Breast epithelium (tissue), 4 donors: ENCODE measurements around the gene ALG12. TPM values are rescaled to one million over a fixed set of nuclear protein-coding genes. Genes with fewer than 3 reads are reported as not detected.

Experiments
- DNase-seq, 2 donors: peaks; one replicate each; pipeline ENCODE4 v3.0.0-alpha.2; 2019; ENCODE audit warnings: low spot score in 2 of 2
- H3K27ac ChIP-seq, 2 donors: fragments of 200-600 bp; sonication (generic) in 1 of 2; one replicate each; pipeline ENCODE4 v1.5.1; 2016 to 2019; ENCODE audit warnings: mild to moderate bottlenecking in 1 of 2
- H3K27me3 ChIP-seq, 2 donors: fragments of 200-600 bp; sonication (generic) in 1 of 2; one replicate each; pipeline versions ENCODE4 v1.5.1 to v1.6.0; 2017 to 2019; ENCODE audit warnings: control low read depth in 1 of 2, mild to moderate bottlenecking in 1 of 2
- H3K36me3 ChIP-seq: fragments of 200-600 bp; one replicate; pipeline ENCODE4 v1.5.1; 2019
- H3K4me1 ChIP-seq, 2 donors: fragments of 200-600 bp; sonication (generic); one replicate each; pipeline ENCODE4 v1.5.1; 2016 to 2019; ENCODE audit warnings: control low read depth in 1 of 2
- H3K4me3 ChIP-seq, 3 donors: fragments of 200-600 bp; sonication (generic); 1 replicate in 2 of 3; 2 replicates in 1 of 3; pipeline ENCODE4 v1.5.1; 2016 to 2019; ENCODE audit warnings: mild to moderate bottlenecking in 3 of 3, moderate library complexity in 2 of 3
- H3K9me3 ChIP-seq, 2 donors: fragments of 200-600 bp; sonication (generic) in 1 of 2; one replicate each; pipeline ENCODE4 v1.5.1; 2016 to 2019; ENCODE audit warnings: control low read depth in 1 of 2
- POLR2A ChIP-seq: fragments of 450-650 bp; IDR thresholded peaks from one replicate; pipeline ENCODE4 v1.6.1; 2016; ENCODE audit warnings: antibody characterized with exemption, mild to moderate bottlenecking, moderate library complexity
- POLR2AphosphoS5 ChIP-seq, 3 donors: sonication (generic); formaldehyde crosslinking; IDR thresholded peaks; one replicate each; pipeline ENCODE4 v1.6.1; 2017; ENCODE audit warnings: antibody characterized with exemption in 3 of 3
- intact Hi-C: fragments of 100-400 bp; cut with DNase I; formaldehyde crosslinking; loops from one replicate; pipeline ENCODE4 v1.15.1; 2023; ENCODE audit warnings: low total_unique reads
- total RNA-seq, 3 donors: library from RNA; depleted of rRNA; stranded (reverse); fragments of >200 nt; gene quantifications; one replicate each; pipeline ENCODE4 v1.1.0, GENCODE V29; 2016
- TF ChIP-seq, protein P1 (sequence below), 3 donors: fragments of 450-650 bp; IDR thresholded peaks; one replicate each; pipeline ENCODE4 v1.5.1; 2016 to 2017; ENCODE audit warnings: antibody characterized with exemption in 3 of 3, mild to moderate bottlenecking in 3 of 3, moderate library complexity in 3 of 3

Gene ALG12
- total RNA-seq, 3 donors from 2014 or later = 16.6 to 22.4 (median 19.7) TPM

DNA sequence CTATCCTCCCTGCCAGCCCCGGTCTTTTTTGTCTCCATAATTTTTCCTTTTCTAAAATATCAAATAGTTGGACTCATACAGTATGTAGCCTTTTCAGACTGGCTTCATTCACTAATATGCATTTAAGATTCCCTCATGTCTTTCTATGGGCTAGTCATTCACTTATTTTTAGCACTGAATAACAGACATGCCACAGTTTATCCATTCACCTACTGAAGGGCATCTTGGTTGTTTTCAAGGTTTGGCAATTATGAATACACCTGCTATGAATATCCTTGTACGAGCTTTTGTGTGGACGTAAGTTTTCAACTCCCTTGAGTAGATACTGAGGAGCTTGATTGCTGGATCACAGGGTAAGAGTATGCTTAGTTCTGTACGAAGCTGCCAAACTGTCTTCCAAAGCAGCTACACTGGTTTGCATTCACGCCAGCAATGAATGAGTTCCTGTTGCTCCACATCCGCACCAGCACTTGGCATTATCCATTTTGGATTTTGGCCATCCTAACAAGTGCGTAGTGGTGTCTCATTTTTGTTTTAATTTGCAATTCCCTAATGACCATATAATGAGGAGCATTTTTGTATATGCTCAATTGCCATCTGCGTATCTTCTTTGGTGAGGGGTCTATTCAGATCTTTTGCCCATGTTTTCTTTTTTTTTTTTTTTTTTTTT lies 21.1 kb downstream of the ALG12 start:
- TF ChIP-seq, protein P1, sequence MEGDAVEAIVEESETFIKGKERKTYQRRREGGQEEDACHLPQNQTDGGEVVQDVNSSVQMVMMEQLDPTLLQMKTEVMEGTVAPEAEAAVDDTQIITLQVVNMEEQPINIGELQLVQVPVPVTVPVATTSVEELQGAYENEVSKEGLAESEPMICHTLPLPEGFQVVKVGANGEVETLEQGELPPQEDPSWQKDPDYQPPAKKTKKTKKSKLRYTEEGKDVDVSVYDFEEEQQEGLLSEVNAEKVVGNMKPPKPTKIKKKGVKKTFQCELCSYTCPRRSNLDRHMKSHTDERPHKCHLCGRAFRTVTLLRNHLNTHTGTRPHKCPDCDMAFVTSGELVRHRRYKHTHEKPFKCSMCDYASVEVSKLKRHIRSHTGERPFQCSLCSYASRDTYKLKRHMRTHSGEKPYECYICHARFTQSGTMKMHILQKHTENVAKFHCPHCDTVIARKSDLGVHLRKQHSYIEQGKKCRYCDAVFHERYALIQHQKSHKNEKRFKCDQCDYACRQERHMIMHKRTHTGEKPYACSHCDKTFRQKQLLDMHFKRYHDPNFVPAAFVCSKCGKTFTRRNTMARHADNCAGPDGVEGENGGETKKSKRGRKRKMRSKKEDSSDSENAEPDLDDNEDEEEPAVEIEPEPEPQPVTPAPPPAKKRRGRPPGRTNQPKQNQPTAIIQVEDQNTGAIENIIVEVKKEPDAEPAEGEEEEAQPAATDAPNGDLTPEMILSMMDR (IDR thresholded peaks at IDR 0.05) = no peak
- TF ChIP-seq POLR2A = no peak
- no peak for TF ChIP-seq POLR2AphosphoS5 (IDR thresholded peaks at IDR 0.05)
- intact Hi-C loops = no loop called here
- DNase-seq = no peak
- Histone ChIP-seq H3K9me3 (no peaks in the 10 kb centered on the region), H3K36me3 (no peaks in the 10 kb centered on the region), H3K4me1 (no peaks in the 10 kb centered on the region), H3K4me3 (no peak overlapping the region), H3K27me3 (no peaks in the 10 kb centered on the region), H3K27ac (no peak overlapping the region)

DNA sequence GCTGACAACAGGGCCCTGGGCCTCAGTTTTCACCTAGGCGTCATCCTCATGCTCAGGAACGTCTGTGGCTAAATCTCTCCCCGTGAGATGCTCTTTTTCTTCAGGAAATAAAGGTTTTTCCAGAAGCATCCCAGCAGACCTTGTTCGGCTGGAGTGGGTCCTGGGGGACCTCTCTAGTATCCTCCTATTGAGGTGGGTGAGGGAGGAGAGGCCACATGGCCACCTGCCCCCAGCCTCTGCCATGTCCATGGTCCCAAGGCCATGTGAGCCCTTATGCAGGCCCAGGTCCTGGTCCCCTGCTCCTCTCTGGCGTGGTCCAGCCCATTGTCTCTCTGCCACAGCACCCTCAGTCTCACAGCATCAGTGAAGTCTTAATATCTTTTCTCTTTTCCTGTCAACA lies 22.0 kb downstream of the ALG12 start:
- intact Hi-C loops = no loop called here
- H3K9me3 ChIP-seq = no peaks in the 10 kb centered on the region
- no peak overlapping the region for H3K27ac ChIP-seq
- TF ChIP-seq POLR2A = no peak
- TF ChIP-seq, protein P1 (IDR thresholded peaks at IDR 0.05) = no peak
- TF ChIP-seq POLR2AphosphoS5 (IDR thresholded peaks at IDR 0.05) = no peak
- H3K4me1 ChIP-seq = no peaks in the 10 kb centered on the region
- no peak overlapping the region for H3K4me3 ChIP-seq
- DNase-seq = no peak
- no peaks in the 10 kb centered on the region for H3K27me3 ChIP-seq
- H3K36me3 ChIP-seq = no peaks in the 10 kb centered on the region

DNA sequence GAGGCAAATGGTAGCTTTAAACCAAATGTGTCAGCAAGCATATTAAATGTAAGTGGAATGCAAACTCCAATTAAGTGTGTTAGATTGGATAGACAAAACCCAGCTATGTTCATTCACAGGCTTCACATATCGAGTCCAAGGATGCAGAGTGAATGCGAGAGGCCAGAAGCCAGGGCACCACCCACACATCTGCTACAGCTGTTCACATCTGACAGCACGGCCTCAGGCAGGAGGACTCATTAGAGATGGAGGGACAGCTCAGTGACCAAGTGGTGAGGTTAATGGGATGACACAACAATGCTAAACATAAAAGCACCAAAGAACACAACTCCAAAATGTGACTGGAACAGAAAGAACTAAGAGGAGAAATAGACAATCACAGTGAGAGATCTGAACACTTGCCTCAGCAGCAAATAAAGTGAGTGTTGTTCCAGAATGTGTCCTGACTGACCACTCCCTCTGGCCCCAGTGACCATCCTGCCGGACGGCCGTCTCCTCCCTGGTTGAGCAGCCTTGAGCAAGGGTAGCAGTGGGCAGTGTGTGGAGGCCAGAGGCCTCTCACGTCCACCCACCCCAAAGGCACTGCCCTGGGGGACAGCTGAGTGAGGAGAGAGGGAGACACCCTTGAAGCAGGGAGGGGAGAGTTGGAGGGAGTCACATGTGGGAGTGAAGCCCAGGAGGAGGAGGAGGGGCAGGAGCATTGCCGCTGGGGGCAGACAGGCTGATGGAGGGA lies 23.8 kb downstream of the ALG12 start:
- intact Hi-C loops = no loop called here
- no peak for TF ChIP-seq POLR2A
- TF ChIP-seq POLR2AphosphoS5 (IDR thresholded peaks at IDR 0.05) = no peak
- TF ChIP-seq, protein P1 (IDR thresholded peaks at IDR 0.05) = no peak
- Histone ChIP-seq H3K36me3 (no peaks in the 10 kb centered on the region), H3K4me3 (no peak overlapping the region), H3K4me1 (no peaks in the 10 kb centered on the region), H3K27me3 (no peaks in the 10 kb centered on the region), H3K27ac (no peak overlapping the region), H3K9me3 (no peaks in the 10 kb centered on the region)
- no peak for DNase-seq

DNA sequence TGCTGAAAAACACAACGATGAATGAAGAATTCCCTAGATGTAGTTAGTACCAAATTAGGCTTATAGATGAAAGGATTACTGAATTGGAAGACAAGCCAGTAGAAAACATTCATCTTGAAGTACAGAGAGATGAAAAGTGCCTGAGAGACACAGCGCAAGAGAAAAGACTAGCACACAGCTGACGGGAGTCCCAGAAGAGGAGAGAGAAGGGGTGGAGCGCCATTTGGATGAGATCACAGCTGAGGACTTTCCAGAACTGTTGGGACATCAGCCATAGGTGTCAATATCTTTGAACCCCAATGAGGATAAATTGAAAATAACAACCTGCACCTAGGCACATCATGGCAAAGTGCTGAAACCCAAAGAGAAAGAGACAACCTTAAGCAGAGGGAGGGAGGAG lies 25.2 kb downstream of the ALG12 start:
- intact Hi-C loops = no loop called here
- DNase-seq = no peak
- Histone ChIP-seq H3K4me1 (no peaks in the 10 kb centered on the region), H3K9me3 (no peaks in the 10 kb centered on the region), H3K27me3 (no peaks in the 10 kb centered on the region), H3K27ac (no peak overlapping the region), H3K4me3 (no peak overlapping the region), H3K36me3 (no peaks in the 10 kb centered on the region)
- TF ChIP-seq, protein P1 (IDR thresholded peaks at IDR 0.05) = no peak
- no peak for TF ChIP-seq POLR2AphosphoS5 (IDR thresholded peaks at IDR 0.05)
- TF ChIP-seq POLR2A = no peak

DNA sequence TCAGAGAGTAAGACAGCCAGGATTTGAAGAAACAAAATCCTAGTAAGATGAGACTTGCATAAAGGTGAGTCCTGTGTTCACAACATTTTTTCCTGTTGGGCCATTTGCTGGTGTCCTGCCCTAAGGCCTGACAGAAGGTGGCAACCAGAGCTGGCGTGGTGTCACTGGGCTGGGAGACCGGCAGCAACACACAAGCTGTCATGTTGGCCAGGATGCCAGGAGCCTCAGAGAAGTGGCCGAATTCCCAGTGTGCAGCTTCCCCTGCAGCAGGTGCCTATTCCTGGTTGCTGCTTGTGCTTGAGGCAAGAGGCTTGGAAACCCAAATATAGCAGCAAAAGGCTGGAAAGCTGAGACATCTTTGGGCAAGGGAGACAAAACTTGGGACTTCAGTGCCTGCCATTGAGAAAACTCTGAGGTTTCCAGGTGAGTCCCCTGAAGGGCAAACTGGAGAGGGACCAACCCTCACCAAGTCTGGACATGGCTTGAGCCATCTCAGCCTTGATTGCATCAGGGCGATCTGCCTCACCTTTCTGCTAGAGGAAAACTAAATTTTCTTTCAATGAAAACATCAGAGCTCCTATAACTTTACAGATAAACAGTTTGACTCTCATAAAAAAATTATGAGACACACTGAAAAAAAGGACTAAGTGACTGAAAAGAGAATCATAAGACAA lies 25.9 kb downstream of the ALG12 start:
- peak in 1 of 2 donors; percentile 57 for DNase-seq
- no peak for TF ChIP-seq POLR2AphosphoS5 (IDR thresholded peaks at IDR 0.05)
- TF ChIP-seq, protein P1 (IDR thresholded peaks at IDR 0.05) = no peak
- TF ChIP-seq POLR2A = no peak
- H3K36me3 ChIP-seq = no peaks in the 10 kb centered on the region
- H3K4me1 ChIP-seq = no peaks in the 10 kb centered on the region
- H3K27me3 ChIP-seq = no peaks in the 10 kb centered on the region
- no peaks in the 10 kb centered on the region for H3K9me3 ChIP-seq
- H3K4me3 ChIP-seq = no peak overlapping the region
- H3K27ac ChIP-seq = no peak overlapping the region
- intact Hi-C loops = no loop called here
